Stomach smooth muscle (tissue), 2 donors: ENCODE results near the gene CABP5.

ENCODE experiments used
- H3K27ac ChIP-seq: one replicate; pipeline ENCODE4 v1.7.0; 2013; ENCODE audit warnings: mild to moderate bottlenecking, low read length, inconsistent platforms
- H3K27me3 ChIP-seq, 2 donors: one replicate each; pipeline ENCODE4 v1.7.0; 2013; ENCODE audit warnings: low read length in 2 of 2; ENCODE audit not compliant: insufficient read depth in 2 of 2, control insufficient read depth in 1 of 2
- H3K36me3 ChIP-seq, 2 donors: one replicate each; pipeline ENCODE4 v1.7.0; 2013; ENCODE audit warnings: low read length in 2 of 2; ENCODE audit not compliant: control insufficient read depth in 2 of 2, insufficient read depth in 2 of 2
- H3K4me1 ChIP-seq: one replicate; pipeline ENCODE4 v1.7.0; 2013; ENCODE audit warnings: low read length; ENCODE audit not compliant: control insufficient read depth, insufficient read depth
- H3K4me3 ChIP-seq, 2 donors: one replicate each; pipeline ENCODE4 v1.7.0; 2013; ENCODE audit warnings: low read length in 2 of 2
- H3K9ac ChIP-seq, 2 donors: one replicate each; pipeline ENCODE4 v1.7.0; 2013; ENCODE audit warnings: low read length in 2 of 2, mild to moderate bottlenecking in 1 of 2
- H3K9me3 ChIP-seq, 2 donors: one replicate each; pipeline ENCODE4 v1.7.0; 2013; ENCODE audit warnings: low read length in 2 of 2; ENCODE audit not compliant: control insufficient read depth in 2 of 2
- donor health status: healthy.
- donor health status: Pancreatic carcinoma.

Gene CABP5

DNA sequence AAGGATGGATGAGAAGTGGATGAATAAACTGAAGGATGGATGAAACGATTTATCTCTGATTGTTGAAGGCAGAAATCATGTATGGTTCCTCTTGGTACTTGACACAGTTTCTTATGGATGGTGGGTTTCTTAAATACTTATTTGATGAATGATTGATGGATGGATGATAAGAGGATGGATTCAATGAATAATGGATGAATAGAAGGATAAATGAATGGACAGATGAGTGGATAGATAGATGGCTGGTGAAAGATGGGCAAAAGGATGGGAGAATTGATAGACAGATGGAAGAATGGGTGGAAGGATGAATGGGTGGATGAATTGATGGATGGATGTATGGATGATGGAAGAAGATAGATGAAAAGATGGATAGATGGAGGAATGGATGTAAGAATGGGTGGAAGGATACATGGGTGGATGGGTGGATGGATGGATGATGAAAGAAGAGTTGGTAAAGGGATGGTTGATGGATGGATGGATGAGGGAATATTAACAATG is 47.6 kb downstream of the CABP5 start:
- Histone ChIP-seq H3K27ac (no peak overlapping the region), H3K9me3 (peaks cover 0 to 4% of the 10 kb centered on the region in 2 donors), H3K4me1 (no peaks in the 10 kb centered on the region), H3K4me3 (no peak overlapping the region), H3K36me3 (no peaks in the 10 kb centered on the region), H3K9ac (no peak overlapping the region), H3K27me3 (peaks cover 2 to 5% of the 10 kb centered on the region in 2 donors)

DNA sequence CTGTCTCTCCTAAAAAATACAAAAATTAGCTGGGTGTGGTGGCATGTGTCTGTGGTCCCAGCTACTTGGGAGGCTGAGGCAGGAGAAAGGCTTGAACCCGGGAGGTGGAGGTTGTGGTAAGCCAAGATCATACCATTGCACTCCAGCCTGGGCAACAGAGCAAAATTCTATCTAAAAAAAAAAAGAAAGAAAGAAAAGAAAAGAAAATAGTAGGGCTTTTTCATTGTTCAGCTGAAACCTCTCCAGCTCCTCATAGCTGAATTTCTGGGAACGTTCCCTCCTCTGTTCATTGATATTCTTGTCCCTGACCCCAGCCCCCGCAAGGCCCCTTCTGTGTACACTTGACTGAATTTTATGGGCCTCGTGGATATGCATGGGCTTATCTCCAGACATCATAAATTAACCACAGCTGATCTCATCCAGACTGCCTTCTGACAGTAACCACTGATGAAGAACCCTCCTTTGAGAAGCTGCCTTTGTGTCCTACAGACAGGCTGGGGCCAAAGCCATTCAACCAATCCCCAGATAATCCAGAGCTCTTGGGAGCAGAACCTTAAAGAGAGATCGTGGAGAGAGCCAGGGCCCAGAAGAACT is 49.6 kb downstream of the CABP5 start, which contains the start of gene ELSPBP1:
Gene ELSPBP1, plus strand, starts transcription at position 424 of the 594 bp plus-strand sequence. CDS start 14,036 bp downstream, outside the sequence.
- H3K36me3 ChIP-seq, result no peaks in the 10 kb centered on the region
- H3K27me3 ChIP-seq, result peaks cover 0 to 5% of the 10 kb centered on the region in 2 donors

DNA sequence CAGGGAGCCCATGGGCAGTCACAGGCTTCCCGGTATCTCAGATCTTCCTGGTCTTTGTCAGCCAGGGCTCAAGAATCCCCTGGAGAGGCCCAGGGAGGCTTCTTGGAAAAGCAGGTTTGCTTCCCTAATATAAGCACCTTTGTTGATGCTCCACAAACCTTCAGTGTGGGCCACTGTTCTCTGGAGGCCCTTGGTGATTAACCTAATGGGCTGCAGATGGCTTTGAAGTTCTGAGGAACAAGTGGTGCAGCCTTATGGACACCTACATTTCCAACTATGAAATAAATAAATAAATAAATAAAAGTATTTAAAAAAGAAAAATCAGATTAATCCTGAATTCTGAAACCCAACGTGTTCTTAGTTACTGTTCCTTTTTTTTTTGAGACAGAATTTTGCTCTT is 51.8 kb downstream of the CABP5 start, which contains the start of gene BSPH1:
Gene BSPH1, minus strand, starts transcription at position 101 of the 400 bp plus-strand sequence. Its CDS starts 89 bp downstream, at position 12.
- no peaks in the 10 kb centered on the region for H3K4me1 ChIP-seq
- H3K9ac ChIP-seq, result no peak within 1 kb of the TSS
- H3K27ac ChIP-seq, result no peak within 1 kb of the TSS
- H3K36me3 ChIP-seq, result no peaks in the 10 kb centered on the region
- H3K9me3 ChIP-seq, result no peaks in the 10 kb centered on the region
- no peak within 1 kb of the TSS for H3K4me3 ChIP-seq
- H3K27me3 ChIP-seq, result peaks cover 0 to 9% of the 10 kb centered on the region in 2 donors

More for the DNA sequence above, 49.6 kb downstream of the CABP5 start, which contains the start of gene ELSPBP1:
- Histone ChIP-seq H3K27ac (no peak within 1 kb of the TSS), H3K9me3 (no peaks in the 10 kb centered on the region), H3K4me1 (no peaks in the 10 kb centered on the region), H3K9ac (no peak within 1 kb of the TSS), H3K4me3 (no peak within 1 kb of the TSS)

DNA sequence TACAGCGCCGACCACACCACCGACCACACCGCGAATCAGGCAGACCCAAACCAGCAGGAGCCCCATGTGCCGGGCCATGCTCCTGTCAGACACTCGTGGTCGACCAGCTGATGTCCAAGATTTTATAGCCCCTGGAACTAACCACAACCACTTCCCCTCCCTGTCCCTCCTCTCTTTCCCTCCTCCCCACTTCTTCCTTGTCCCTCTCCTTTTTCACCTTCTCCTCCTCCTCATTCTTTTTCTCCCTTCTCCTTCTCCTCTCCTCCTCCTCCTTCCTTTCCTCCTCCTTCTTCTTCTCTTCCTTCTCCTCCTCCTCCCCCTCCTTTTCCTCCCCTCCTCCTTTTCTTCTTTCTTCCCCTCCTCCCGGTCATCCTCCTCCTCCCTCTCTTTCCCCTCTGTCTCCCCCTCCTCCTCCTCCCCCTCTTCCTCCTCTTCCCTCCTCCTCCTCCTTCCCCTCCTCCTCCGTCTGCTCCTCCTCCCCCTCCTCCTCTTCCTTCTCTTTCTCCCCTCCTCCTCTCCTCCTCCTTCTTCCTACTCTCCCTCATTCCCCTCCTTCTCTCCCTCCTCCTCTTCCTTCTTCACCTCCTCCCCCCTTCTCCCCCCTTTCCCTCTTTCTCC is 52.6 kb downstream of the CABP5 start:
- Histone ChIP-seq H3K4me1 (no peaks in the 10 kb centered on the region), H3K27me3 (peaks cover 0 to 9% of the 10 kb centered on the region in 2 donors)

More for the DNA sequence above, 52.6 kb downstream of the CABP5 start:
- no peak overlapping the region for H3K27ac ChIP-seq
- no peaks in the 10 kb centered on the region for H3K36me3 ChIP-seq
- H3K9ac ChIP-seq, result no peak overlapping the region
- no peak overlapping the region for H3K4me3 ChIP-seq
- H3K9me3 ChIP-seq, result no peaks in the 10 kb centered on the region
